ENCODE results near the gene GRIA3. TPM values are rescaled to one million over a fixed set of nuclear protein-coding genes. Genes with fewer than 3 reads are reported as not detected.

GRIA3 gene
- total RNA-seq, 2 experiments from 2014 or later, result not detected

DNA sequence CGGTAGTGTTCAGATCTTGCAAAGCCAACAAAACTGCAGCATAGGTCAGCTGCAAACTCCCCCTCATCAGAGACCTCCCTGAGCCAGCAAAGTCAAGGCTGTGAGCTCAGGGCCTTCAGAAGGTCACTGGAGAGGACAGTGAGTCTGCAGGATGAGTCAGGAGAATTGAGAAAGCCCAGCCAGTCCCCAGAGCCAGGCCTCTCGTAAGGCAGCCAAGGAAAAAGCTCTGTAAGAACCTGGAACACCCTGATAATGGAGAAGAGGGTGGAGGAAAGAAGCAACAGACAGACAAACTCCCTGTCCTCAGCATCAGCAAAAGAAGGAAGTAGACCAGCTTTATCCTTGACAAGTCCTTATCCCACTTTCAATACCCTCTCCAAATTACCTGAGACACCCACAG, 33.0 kb downstream of the GRIA3 start:
- Histone ChIP-seq H3K4me2 (ENCODE audit: low read length) (no peak overlapping the region), H3K4me1 (ENCODE audit: insufficient read depth, low read length, poor library complexity, severe bottlenecking) (no peaks in the 10 kb centered on the region), H4K20me1 (ENCODE audit: insufficient read depth, low read length) (no peaks in the 10 kb centered on the region), H3K27ac (ENCODE audit: low read depth, low read length, poor library complexity, severe bottlenecking) (no peak overlapping the region), H3K9me3 (ENCODE audit: low read length) (no peaks in the 10 kb centered on the region), H3K4me3 (ENCODE audit: low read depth, low read length, poor library complexity, severe bottlenecking) (no peak overlapping the region), H3K36me3 (ENCODE audit: insufficient read depth, low read length) (no peaks in the 10 kb centered on the region), H3K79me2 (ENCODE audit: insufficient read depth, low read depth, low read length) (no peaks in the 10 kb centered on the region), H3K9me2 (ENCODE audit: insufficient read depth, low read length) (no peaks in the 10 kb centered on the region), H2AFZ (ENCODE audit: low read length) (no peak overlapping the region)
- POLR2A ChIA-PET, result interaction anchor here (0.9 kb wide), 1 partner anchor 15 kb away, joined by 3 read pairs; no protein-coding TSS in a partner anchor
- intact Hi-C loops (cut with micrococcal nuclease; ENCODE audit: unreplicated experiment), result no loop called here
- CTCF ChIA-PET (ENCODE audit: unreplicated experiment), result no interaction called here
- DNase-seq (ENCODE audit: low spot score), result no peak
- TF ChIP-seq, protein P1, sequence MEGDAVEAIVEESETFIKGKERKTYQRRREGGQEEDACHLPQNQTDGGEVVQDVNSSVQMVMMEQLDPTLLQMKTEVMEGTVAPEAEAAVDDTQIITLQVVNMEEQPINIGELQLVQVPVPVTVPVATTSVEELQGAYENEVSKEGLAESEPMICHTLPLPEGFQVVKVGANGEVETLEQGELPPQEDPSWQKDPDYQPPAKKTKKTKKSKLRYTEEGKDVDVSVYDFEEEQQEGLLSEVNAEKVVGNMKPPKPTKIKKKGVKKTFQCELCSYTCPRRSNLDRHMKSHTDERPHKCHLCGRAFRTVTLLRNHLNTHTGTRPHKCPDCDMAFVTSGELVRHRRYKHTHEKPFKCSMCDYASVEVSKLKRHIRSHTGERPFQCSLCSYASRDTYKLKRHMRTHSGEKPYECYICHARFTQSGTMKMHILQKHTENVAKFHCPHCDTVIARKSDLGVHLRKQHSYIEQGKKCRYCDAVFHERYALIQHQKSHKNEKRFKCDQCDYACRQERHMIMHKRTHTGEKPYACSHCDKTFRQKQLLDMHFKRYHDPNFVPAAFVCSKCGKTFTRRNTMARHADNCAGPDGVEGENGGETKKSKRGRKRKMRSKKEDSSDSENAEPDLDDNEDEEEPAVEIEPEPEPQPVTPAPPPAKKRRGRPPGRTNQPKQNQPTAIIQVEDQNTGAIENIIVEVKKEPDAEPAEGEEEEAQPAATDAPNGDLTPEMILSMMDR (conservative IDR thresholded peaks at IDR 0.05; ENCODE audit: low read length), result no peak
- TF ChIP-seq EZH2phosphoT487 (IDR thresholded peaks at IDR 0.05; ENCODE audit: borderline replicate concordance, low read depth, low read length), result no peak
- BruUV-seq (replicated peaks), result no TSS peak

DNA sequence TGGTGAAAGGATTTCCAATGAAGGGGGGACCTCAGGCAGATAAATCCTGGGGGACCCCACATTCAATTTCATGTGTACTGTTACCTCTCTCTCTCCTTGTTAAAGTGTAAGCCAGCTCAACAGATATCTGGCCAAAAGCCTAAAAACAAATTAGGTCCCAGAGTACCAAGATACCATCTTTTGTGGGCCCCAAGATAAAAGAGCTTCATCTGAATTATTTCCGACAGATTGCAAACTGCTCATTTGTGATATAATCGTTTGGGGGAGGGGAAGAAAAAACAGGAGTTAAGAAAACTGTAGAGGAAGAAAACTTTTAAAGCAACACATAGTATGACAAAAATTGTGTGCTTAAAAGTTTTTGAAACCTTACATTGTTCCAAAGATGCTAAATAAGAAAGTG, 33.6 kb downstream of the GRIA3 start:
- Histone ChIP-seq H3K4me2 (ENCODE audit: low read length) (no peak overlapping the region), H2AFZ (ENCODE audit: low read length) (no peak overlapping the region), H3K27ac (ENCODE audit: low read depth, low read length, poor library complexity, severe bottlenecking) (no peak overlapping the region), H3K9me3 (ENCODE audit: low read length) (no peaks in the 10 kb centered on the region), H3K9me2 (ENCODE audit: insufficient read depth, low read length) (no peaks in the 10 kb centered on the region), H3K4me3 (ENCODE audit: low read depth, low read length, poor library complexity, severe bottlenecking) (no peak overlapping the region), H4K20me1 (ENCODE audit: insufficient read depth, low read length) (no peaks in the 10 kb centered on the region), H3K36me3 (ENCODE audit: insufficient read depth, low read length) (no peaks in the 10 kb centered on the region), H3K4me1 (ENCODE audit: insufficient read depth, low read length, poor library complexity, severe bottlenecking) (no peaks in the 10 kb centered on the region), H3K79me2 (ENCODE audit: insufficient read depth, low read depth, low read length) (no peaks in the 10 kb centered on the region)
- TF ChIP-seq, protein P1 (conservative IDR thresholded peaks at IDR 0.05; ENCODE audit: low read length), result no peak
- no peak for TF ChIP-seq EZH2phosphoT487 (IDR thresholded peaks at IDR 0.05; ENCODE audit: borderline replicate concordance, low read depth, low read length)
- ChIA-PET POLR2A (interaction anchor here (0.9 kb wide), 1 partner anchor 15 kb away, joined by 3 read pairs; no protein-coding TSS in a partner anchor), CTCF (ENCODE audit: unreplicated experiment) (no interaction called here)
- DNase-seq (ENCODE audit: low spot score), result no peak
- intact Hi-C loops (cut with micrococcal nuclease; ENCODE audit: unreplicated experiment), result no loop called here
- no TSS peak for BruUV-seq (replicated peaks)

DNA sequence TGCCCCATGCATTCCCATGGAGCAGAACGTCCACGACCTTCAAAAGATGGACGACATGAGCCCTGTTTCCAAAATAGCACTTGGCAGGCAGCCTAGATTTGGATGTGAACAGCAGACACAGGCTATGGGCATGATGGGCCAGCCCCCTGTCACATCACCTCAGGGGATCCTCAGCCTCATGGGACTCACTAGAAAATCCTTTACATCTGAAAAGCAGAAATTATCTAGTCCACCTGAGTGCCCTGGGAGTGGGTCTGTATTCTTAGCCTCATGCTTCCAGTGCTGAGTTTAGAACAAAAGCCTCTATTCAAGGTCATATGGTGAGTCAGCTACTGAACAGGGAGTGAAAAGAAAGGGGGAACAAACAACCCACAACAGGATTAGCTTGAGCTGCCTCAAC, 35.8 kb downstream of the GRIA3 start:
- POLR2A ChIA-PET, result no interaction called here
- DNase-seq (ENCODE audit: low spot score), result no peak
- Histone ChIP-seq H3K9me3 (ENCODE audit: low read length) (no peaks in the 10 kb centered on the region), H3K4me1 (ENCODE audit: insufficient read depth, low read length, poor library complexity, severe bottlenecking) (no peaks in the 10 kb centered on the region), H3K27ac (ENCODE audit: low read depth, low read length, poor library complexity, severe bottlenecking) (no peak overlapping the region), H3K4me2 (ENCODE audit: low read length) (no peak overlapping the region), H3K4me3 (ENCODE audit: low read depth, low read length, poor library complexity, severe bottlenecking) (no peak overlapping the region), H3K36me3 (ENCODE audit: insufficient read depth, low read length) (no peaks in the 10 kb centered on the region), H3K9me2 (ENCODE audit: insufficient read depth, low read length) (no peaks in the 10 kb centered on the region), H2AFZ (ENCODE audit: low read length) (no peak overlapping the region), H4K20me1 (ENCODE audit: insufficient read depth, low read length) (no peaks in the 10 kb centered on the region), H3K79me2 (ENCODE audit: insufficient read depth, low read depth, low read length) (no peaks in the 10 kb centered on the region)
- intact Hi-C loops (cut with micrococcal nuclease; ENCODE audit: unreplicated experiment), result no loop called here
- no TSS peak for BruUV-seq (replicated peaks)
- TF ChIP-seq EZH2phosphoT487 (IDR thresholded peaks at IDR 0.05; ENCODE audit: borderline replicate concordance, low read depth, low read length), result no peak
- TF ChIP-seq, protein P1 (conservative IDR thresholded peaks at IDR 0.05; ENCODE audit: low read length), result no peak
- CTCF ChIA-PET (ENCODE audit: unreplicated experiment), result no interaction called here

All from OCI-LY7 (cell line).